Vagina (tissue), 2 donors: ENCODE results near the gene KNDC1. TPM values are rescaled to one million over a fixed set of nuclear protein-coding genes. Genes with fewer than 3 reads are reported as not detected.
"Not testable (repeated sequence)": the region's sequence is repeated elsewhere in the genome, so short reads cannot be mapped to it uniquely, and the experiment has no call there.

Experiments used
- DNase-seq, 2 donors: peaks; one replicate each; pipeline ENCODE4 v3.0.0-alpha.2; 2017; ENCODE audit errors: extremely low spot score in 2 of 2
- H3K27ac ChIP-seq: fragments of 200-600 bp; sonication (generic); one replicate; pipeline ENCODE4 v1.5.1; 2019
- H3K27me3 ChIP-seq: fragments of 200-600 bp; sonication (generic); one replicate; pipeline ENCODE4 v1.5.1; 2019
- H3K36me3 ChIP-seq, 2 donors: fragments of 200-600 bp; sonication (generic); one replicate each; pipeline ENCODE4 v1.5.1; 2017 to 2019
- H3K4me1 ChIP-seq: fragments of 200-600 bp; sonication (generic); one replicate; pipeline ENCODE4 v1.5.1; 2019
- H3K4me3 ChIP-seq, 2 donors: fragments of 200-600 bp; sonication (generic); 1 replicate in 1 of 2; 2 replicates in 1 of 2; pipeline ENCODE4 v1.5.1; 2016 to 2019
- H3K9me3 ChIP-seq: fragments of 200-600 bp; sonication (generic); one replicate; pipeline ENCODE4 v1.5.1; 2019
- POLR2A ChIP-seq, 2 donors: fragments of 450-650 bp; IDR thresholded peaks; one replicate each; pipeline ENCODE4 v1.6.1; 2017; ENCODE audit warnings: antibody characterized with exemption in 2 of 2, mild to moderate bottlenecking in 2 of 2, moderate library complexity in 2 of 2
- POLR2AphosphoS5 ChIP-seq, 2 donors: sonication (generic); formaldehyde crosslinking; IDR thresholded peaks; one replicate each; pipeline ENCODE4 v1.9.0; 2017; ENCODE audit warnings: antibody characterized with exemption in 2 of 2, mild to moderate bottlenecking in 2 of 2, low read depth in 1 of 2; ENCODE audit not compliant: insufficient read depth in 1 of 2
- intact Hi-C: fragments of 100-400 bp; cut with DNase I; formaldehyde crosslinking; loops from one replicate; pipeline ENCODE4 v1.15.1; 2023
- total RNA-seq: library from RNA; depleted of rRNA; stranded (reverse); fragments of >200 nt; gene quantifications from one replicate; pipeline ENCODE4 v1.2.3, GENCODE V29; 2016
- TF ChIP-seq, protein P1 (sequence below), 3 experiments: fragments of 450-650 bp in 2 of 3; fragments of 200-600 bp in 1 of 3; sonication (generic) in 1 of 3; IDR thresholded peaks; one replicate each; pipeline ENCODE4 v1.5.1; 2017 to 2019; ENCODE audit warnings: antibody characterized with exemption in 3 of 3, mild to moderate bottlenecking in 2 of 3, moderate library complexity in 2 of 3

KNDC1 gene
- total RNA-seq, 1 donor from 2014 or later: 3.4 TPM

DNA sequence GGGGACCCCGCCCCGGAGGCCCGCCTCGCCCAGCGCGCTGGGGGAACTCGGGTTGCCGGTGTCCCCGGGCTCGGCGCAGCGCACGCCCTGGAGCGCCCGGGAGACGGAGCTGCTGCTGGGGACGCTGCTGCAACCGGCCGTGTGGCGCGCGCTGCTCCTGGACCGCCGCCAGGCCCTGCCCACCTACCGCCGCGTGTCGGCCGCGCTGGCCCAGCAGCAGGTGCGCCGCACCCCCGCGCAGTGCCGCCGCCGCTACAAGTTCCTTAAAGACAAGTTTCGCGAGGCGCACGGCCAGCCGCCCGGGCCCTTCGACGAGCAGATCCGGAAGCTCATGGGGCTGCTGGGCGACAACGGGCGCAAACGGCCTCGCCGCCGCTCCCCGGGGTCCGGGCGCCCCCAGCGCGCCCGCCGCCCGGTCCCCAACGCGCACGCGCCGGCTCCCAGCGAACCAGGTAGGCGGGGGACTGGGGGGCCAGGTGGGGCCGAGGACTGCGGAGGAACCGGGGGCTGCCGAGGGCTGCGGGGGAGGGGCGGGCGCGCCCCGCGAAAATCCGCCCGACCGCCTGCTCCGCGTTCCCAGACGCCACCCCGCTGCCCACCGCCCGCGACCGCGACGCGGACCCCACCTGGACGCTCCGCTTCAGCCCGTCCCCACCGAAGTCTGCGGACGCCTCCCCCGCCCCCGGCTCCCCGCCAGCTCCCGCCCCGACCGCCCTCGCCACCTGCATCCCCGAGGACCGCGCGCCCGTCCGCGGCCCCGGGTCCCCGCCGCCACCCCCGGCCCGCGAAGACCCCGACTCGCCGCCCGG lies 70.6 kb downstream of the KNDC1 start:
- intact Hi-C loops: no loop called here
- H3K36me3 ChIP-seq: no peaks in the 10 kb centered on the region
- peaks cover 4% of the 10 kb centered on the region for H3K27me3 ChIP-seq
- no peak overlapping the region for H3K27ac ChIP-seq
- no peaks in the 10 kb centered on the region for H3K9me3 ChIP-seq
- no peak for TF ChIP-seq POLR2A (IDR thresholded peaks at IDR 0.05)
- no peak for TF ChIP-seq POLR2AphosphoS5 (IDR thresholded peaks at IDR 0.05; ENCODE audit: insufficient read depth in 1 of 2, low read depth in 1 of 2)
- TF ChIP-seq, protein P1, sequence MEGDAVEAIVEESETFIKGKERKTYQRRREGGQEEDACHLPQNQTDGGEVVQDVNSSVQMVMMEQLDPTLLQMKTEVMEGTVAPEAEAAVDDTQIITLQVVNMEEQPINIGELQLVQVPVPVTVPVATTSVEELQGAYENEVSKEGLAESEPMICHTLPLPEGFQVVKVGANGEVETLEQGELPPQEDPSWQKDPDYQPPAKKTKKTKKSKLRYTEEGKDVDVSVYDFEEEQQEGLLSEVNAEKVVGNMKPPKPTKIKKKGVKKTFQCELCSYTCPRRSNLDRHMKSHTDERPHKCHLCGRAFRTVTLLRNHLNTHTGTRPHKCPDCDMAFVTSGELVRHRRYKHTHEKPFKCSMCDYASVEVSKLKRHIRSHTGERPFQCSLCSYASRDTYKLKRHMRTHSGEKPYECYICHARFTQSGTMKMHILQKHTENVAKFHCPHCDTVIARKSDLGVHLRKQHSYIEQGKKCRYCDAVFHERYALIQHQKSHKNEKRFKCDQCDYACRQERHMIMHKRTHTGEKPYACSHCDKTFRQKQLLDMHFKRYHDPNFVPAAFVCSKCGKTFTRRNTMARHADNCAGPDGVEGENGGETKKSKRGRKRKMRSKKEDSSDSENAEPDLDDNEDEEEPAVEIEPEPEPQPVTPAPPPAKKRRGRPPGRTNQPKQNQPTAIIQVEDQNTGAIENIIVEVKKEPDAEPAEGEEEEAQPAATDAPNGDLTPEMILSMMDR (IDR thresholded peaks at IDR 0.05): no peak
- no peak for DNase-seq
- H3K4me1 ChIP-seq: peaks cover 7% of the 10 kb centered on the region
- H3K4me3 ChIP-seq: peak overlapping the region in 1 of 2 donors; percentile 31

DNA sequence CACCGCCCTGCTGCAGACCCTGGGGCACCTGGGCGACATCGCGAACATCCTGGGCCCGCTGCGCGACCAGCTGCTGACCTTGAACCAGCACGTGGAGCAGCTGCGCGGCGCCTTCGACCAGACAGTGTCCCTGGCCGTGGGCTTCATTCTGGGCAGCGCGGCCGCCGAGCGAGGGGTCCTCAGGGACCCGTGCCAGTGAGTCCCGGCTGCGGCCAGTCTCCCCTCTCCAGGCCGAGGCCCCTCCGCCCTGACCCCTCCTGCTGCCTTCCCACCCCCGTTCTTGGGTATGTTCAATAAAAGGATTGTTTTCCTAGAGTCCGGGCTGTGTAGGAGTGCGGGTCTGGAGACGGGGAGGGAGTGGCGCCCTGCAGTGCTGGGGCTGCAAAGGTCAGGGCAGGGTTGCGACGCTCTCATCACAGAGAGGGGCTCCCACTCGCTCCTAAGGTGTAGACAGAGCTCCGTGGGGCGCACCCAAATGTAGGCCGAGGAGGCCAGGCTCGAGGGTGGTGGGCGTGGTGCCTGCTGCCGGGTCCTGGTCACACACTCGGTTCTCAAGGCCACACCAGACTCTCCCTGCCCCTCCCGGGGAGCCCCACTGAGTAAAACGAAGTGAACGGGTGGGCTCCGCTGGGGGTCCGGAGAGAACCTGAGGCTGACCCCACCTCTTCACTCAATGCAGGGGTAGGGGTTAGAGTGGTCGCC lies 71.4 kb downstream of the KNDC1 start:
- Histone ChIP-seq H3K27me3 (peaks cover 9% of the 10 kb centered on the region), H3K27ac (no peak overlapping the region), H3K36me3 (no peaks in the 10 kb centered on the region), H3K9me3 (no peaks in the 10 kb centered on the region), H3K4me1 (peaks cover 14% of the 10 kb centered on the region), H3K4me3 (no peak overlapping the region)
- TF ChIP-seq POLR2A (IDR thresholded peaks at IDR 0.05) (no peak), POLR2AphosphoS5 (IDR thresholded peaks at IDR 0.05; ENCODE audit: insufficient read depth in 1 of 2, low read depth in 1 of 2) (no peak)
- TF ChIP-seq, protein P1 (IDR thresholded peaks at IDR 0.05): no peak
- DNase-seq: no peak
- intact Hi-C loops: no loop called here

GRCh38 chr10:133231946-133232574 lies 72.0 kb downstream of the KNDC1 start:
- H3K27me3 ChIP-seq: peaks cover 15% of the 10 kb centered on the region
- peaks cover 21% of the 10 kb centered on the region for H3K4me1 ChIP-seq
- intact Hi-C loops: no loop called here
- H3K4me3 ChIP-seq: no peak overlapping the region
- DNase-seq: no peak
- H3K9me3 ChIP-seq: no peaks in the 10 kb centered on the region
- no peaks in the 10 kb centered on the region for H3K36me3 ChIP-seq
- TF ChIP-seq POLR2AphosphoS5 (IDR thresholded peaks at IDR 0.05; ENCODE audit: insufficient read depth in 1 of 2, low read depth in 1 of 2) (no peak), POLR2A (IDR thresholded peaks at IDR 0.05) (no peak)
- no peak overlapping the region for H3K27ac ChIP-seq

- H3K36me3 ChIP-seq, DNase-seq, H3K27ac ChIP-seq, intact Hi-C loops, H3K4me3 ChIP-seq, H3K9me3 ChIP-seq: not testable (repeated sequence)
- Histone ChIP-seq H3K27me3 (peaks cover 18% of the 10 kb centered on the region), H3K4me1 (peaks cover 26% of the 10 kb centered on the region)
Measured at GRCh38 chr10:133234796-133235195, 74.8 kb downstream of the KNDC1 start.

DNA sequence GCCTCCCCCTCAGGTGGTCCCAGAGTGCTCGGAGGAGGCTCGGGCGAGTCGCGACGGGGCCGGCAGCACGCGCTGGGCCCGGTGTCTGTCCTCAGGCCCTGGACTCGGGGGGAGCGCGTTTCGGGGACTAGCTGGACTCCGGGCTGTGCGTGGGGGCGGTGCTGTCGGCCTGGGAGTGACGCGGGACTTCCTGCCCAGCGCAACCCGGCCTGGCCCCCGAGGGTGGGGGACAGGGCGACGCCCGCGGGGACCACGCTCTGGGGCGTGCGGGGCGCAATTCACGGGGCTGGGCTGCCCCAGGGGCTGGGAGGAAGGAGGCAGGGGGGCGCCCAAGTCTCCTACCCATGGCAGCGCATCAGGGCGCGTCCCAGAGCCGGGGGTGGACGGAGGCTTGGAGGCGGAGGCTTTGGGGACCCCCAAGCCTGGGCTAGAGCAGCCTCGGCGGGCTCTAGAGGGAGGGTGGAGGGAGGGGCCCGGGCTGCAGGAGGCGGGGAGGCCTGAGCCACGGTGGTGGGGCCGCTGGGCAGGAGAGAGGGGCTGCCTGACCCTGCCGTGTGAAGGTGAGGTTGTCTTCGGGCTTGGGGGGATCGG lies 75.3 kb downstream of the KNDC1 start:
- peaks cover 18% of the 10 kb centered on the region for H3K27me3 ChIP-seq
- peak overlapping the region in 1 of 2 donors; percentile 6 for H3K4me3 ChIP-seq
- no peaks in the 10 kb centered on the region for H3K36me3 ChIP-seq
- TF ChIP-seq POLR2A (IDR thresholded peaks at IDR 0.05) (no peak), POLR2AphosphoS5 (IDR thresholded peaks at IDR 0.05; ENCODE audit: insufficient read depth in 1 of 2, low read depth in 1 of 2) (no peak)
- TF ChIP-seq, protein P1 (IDR thresholded peaks at IDR 0.05): no peak
- H3K4me1 ChIP-seq: peaks cover 24% of the 10 kb centered on the region
- no peaks in the 10 kb centered on the region for H3K9me3 ChIP-seq
- intact Hi-C loops: no loop called here
- no peak overlapping the region for H3K27ac ChIP-seq
- no peak for DNase-seq
